H1 (cell line): ENCODE measurements around the gene C2CD4A.

Experiments
- ATF3 ChIP-seq: IDR thresholded peaks from 2 replicates; pipeline ENCODE4 v1.6.1; 2011; ENCODE audit warnings: low read depth, mild to moderate bottlenecking, low read length; ENCODE audit not compliant: insufficient read depth
- BRCA1 ChIP-seq: IDR thresholded peaks from 2 replicates; pipeline ENCODE4 v1.6.1; 2012; ENCODE audit warnings: low read depth, low read length, improper control_type of control experiment
- CREB1 ChIP-seq: IDR thresholded peaks from 2 replicates; pipeline ENCODE4 v1.6.1; 2012; ENCODE audit warnings: inconsistent platforms
- CTCF ChIP-seq, 3 experiments: IDR thresholded peaks; 1 replicate in 2 of 3; 2 replicates in 1 of 3; pipeline versions ENCODE4 v1.5.1 to v1.6.1; 2011; ENCODE audit warnings: low read length in 3 of 3, mild to moderate bottlenecking in 3 of 3, inconsistent platforms in 2 of 3, low read depth in 1 of 3, moderate library complexity in 1 of 3; ENCODE audit not compliant: insufficient read depth in 1 of 3; ENCODE audit errors: control extremely low read depth in 1 of 3
- EZH2 ChIP-seq: fragments of 200-600 bp; sonication (generic); IDR thresholded peaks from 2 replicates; pipeline ENCODE4 v1.7.1; 2012; ENCODE audit warnings: low read depth, mild to moderate bottlenecking, moderate library complexity, low read length, inconsistent platforms; ENCODE audit not compliant: severe bottlenecking
- HDAC6 ChIP-seq: IDR thresholded peaks from one replicate; pipeline ENCODE4 v1.7.1; 2012; ENCODE audit warnings: low read depth, mild to moderate bottlenecking, inconsistent platforms, low read length, moderate library complexity
- JUND ChIP-seq: IDR thresholded peaks from 2 replicates; pipeline ENCODE4 v1.6.1; 2011; ENCODE audit warnings: mild to moderate bottlenecking, improper control_type of control experiment, low read length
- NANOG ChIP-seq: IDR thresholded peaks from 2 replicates; pipeline ENCODE4 v1.6.1; 2011; ENCODE audit warnings: low read length, low read depth, mild to moderate bottlenecking, inconsistent platforms; ENCODE audit not compliant: insufficient read depth, poor library complexity, severe bottlenecking
- POLR2A ChIP-seq, 2 experiments: IDR thresholded peaks; 1 replicate in 1 of 2; 2 replicates in 1 of 2; pipeline ENCODE4 v1.6.1; 2011; ENCODE audit warnings: low read depth in 2 of 2, low read length in 2 of 2, mild to moderate bottlenecking in 2 of 2; ENCODE audit errors: control extremely low read depth in 1 of 2
- POLR2AphosphoS5 ChIP-seq: IDR thresholded peaks from 2 replicates; pipeline ENCODE4 v1.6.1; 2011; ENCODE audit warnings: low read depth, low read length
- POU5F1 ChIP-seq: IDR thresholded peaks from 2 replicates; pipeline ENCODE4 v1.6.1; 2011; ENCODE audit warnings: low read depth, mild to moderate bottlenecking, low read length, moderate library complexity
- SIN3A ChIP-seq, 2 experiments: IDR thresholded peaks in 1 of 2; conservative IDR thresholded peaks in 1 of 2; 2 replicates each; pipeline ENCODE4 v1.6.1; 2011 to 2012; ENCODE audit warnings: low read length in 2 of 2, improper control_type of control experiment in 1 of 2, low read depth in 1 of 2, mild to moderate bottlenecking in 1 of 2

GRCh38 chr15:62059816-62060112 lies 7.0 kb upstream of the C2CD4A start:
- TF ChIP-seq EZH2 (no peak), POLR2A (IDR thresholded peaks at IDR 0.05; ENCODE audit: control extremely low read depth in 1 of 2, low read depth in 2 of 2, low read length in 2 of 2) (no peak), CTCF (IDR thresholded peaks at IDR 0.05; ENCODE audit: control extremely low read depth in 1 of 3, insufficient read depth in 1 of 3, low read depth in 1 of 3, low read length in 3 of 3) (no peak), CREB1 (no peak), JUND (no peak), POLR2AphosphoS5 (no peak), SIN3A (conservative IDR thresholded peaks at IDR 0.05 in 1 of 2, IDR thresholded peaks at IDR 0.05 in 1 of 2; ENCODE audit: low read depth in 1 of 2, low read length in 2 of 2) (no peak), HDAC6 (no peak), BRCA1 (no peak), POU5F1 (no peak), NANOG (no peak), ATF3 (no peak)
